ENCODE data around the gene C4B.
"Not testable (repeated sequence)": the region's sequence is repeated elsewhere in the genome, so short reads cannot be mapped to it uniquely, and the experiment has no call there.

The C4B gene

GRCh38 chr6:32010856-32011530 lies 3.6 kb upstream of the C4B start:
- not testable (repeated sequence) for H3K4me3 ChIP-seq (ENCODE audit: low read length); H3K36me3 ChIP-seq (ENCODE audit: control insufficient read depth, insufficient read depth, low read length, severe bottlenecking); H3K9ac ChIP-seq (ENCODE audit: low read length); H3K4me1 ChIP-seq (ENCODE audit: control insufficient read depth, insufficient read depth, low read length); DNase-seq (ENCODE audit: low read depth); H3K9me3 ChIP-seq (ENCODE audit: control insufficient read depth, low read length); H3K27me3 ChIP-seq (replicated peaks; ENCODE audit: control insufficient read depth, insufficient read depth, low read length)

- not testable (repeated sequence) for H3K4me3 ChIP-seq (ENCODE audit: low read length); DNase-seq (ENCODE audit: low read depth); H3K27me3 ChIP-seq (replicated peaks; ENCODE audit: control insufficient read depth, insufficient read depth, low read length); H3K4me1 ChIP-seq (ENCODE audit: control insufficient read depth, insufficient read depth, low read length); H3K9ac ChIP-seq (ENCODE audit: low read length); H3K36me3 ChIP-seq (ENCODE audit: control insufficient read depth, insufficient read depth, low read length, severe bottlenecking); H3K9me3 ChIP-seq (ENCODE audit: control insufficient read depth, low read length)
These were observed 1.5 kb upstream of the C4B start for GRCh38 chr6:32012941-32013617.

GRCh38 chr6:32013738-32014137 lies 857 bp upstream of the C4B start:
- not testable (repeated sequence) for H3K9ac ChIP-seq (ENCODE audit: low read length); H3K27me3 ChIP-seq (replicated peaks; ENCODE audit: control insufficient read depth, insufficient read depth, low read length); H3K4me3 ChIP-seq (ENCODE audit: low read length); H3K36me3 ChIP-seq (ENCODE audit: control insufficient read depth, insufficient read depth, low read length, severe bottlenecking); H3K9me3 ChIP-seq (ENCODE audit: control insufficient read depth, low read length); DNase-seq (ENCODE audit: low read depth); H3K4me1 ChIP-seq (ENCODE audit: control insufficient read depth, insufficient read depth, low read length)

GRCh38 chr6:32022100-32022499 lies 7.5 kb downstream of the C4B start:
- H3K27me3 ChIP-seq (replicated peaks; ENCODE audit: control insufficient read depth, insufficient read depth, low read length); DNase-seq (ENCODE audit: low read depth); H3K9me3 ChIP-seq (ENCODE audit: control insufficient read depth, low read length); H3K4me1 ChIP-seq (ENCODE audit: control insufficient read depth, insufficient read depth, low read length); H3K4me3 ChIP-seq (ENCODE audit: low read length); H3K36me3 ChIP-seq (ENCODE audit: control insufficient read depth, insufficient read depth, low read length, severe bottlenecking); H3K9ac ChIP-seq (ENCODE audit: low read length): not testable (repeated sequence)

GRCh38 chr6:32028631-32029030 lies 14.0 kb downstream of the C4B start:
- not testable (repeated sequence) for H3K4me3 ChIP-seq (ENCODE audit: low read length); H3K27me3 ChIP-seq (replicated peaks; ENCODE audit: control insufficient read depth, insufficient read depth, low read length); H3K9ac ChIP-seq (ENCODE audit: low read length); H3K9me3 ChIP-seq (ENCODE audit: control insufficient read depth, low read length); DNase-seq (ENCODE audit: low read depth); H3K36me3 ChIP-seq (ENCODE audit: control insufficient read depth, insufficient read depth, low read length, severe bottlenecking); H3K4me1 ChIP-seq (ENCODE audit: control insufficient read depth, insufficient read depth, low read length)

GRCh38 chr6:32029553-32029952 lies 15.0 kb downstream of the C4B start:
- not testable (repeated sequence) for H3K36me3 ChIP-seq (ENCODE audit: control insufficient read depth, insufficient read depth, low read length, severe bottlenecking); DNase-seq (ENCODE audit: low read depth); H3K4me1 ChIP-seq (ENCODE audit: control insufficient read depth, insufficient read depth, low read length); H3K9me3 ChIP-seq (ENCODE audit: control insufficient read depth, low read length); H3K4me3 ChIP-seq (ENCODE audit: low read length); H3K27me3 ChIP-seq (replicated peaks; ENCODE audit: control insufficient read depth, insufficient read depth, low read length); H3K9ac ChIP-seq (ENCODE audit: low read length)

GRCh38 chr6:32035283-32036013 lies 20.9 kb downstream of the C4B start:
- H3K9ac ChIP-seq (ENCODE audit: low read length); H3K9me3 ChIP-seq (ENCODE audit: control insufficient read depth, low read length); H3K27me3 ChIP-seq (replicated peaks; ENCODE audit: control insufficient read depth, insufficient read depth, low read length); H3K36me3 ChIP-seq (ENCODE audit: control insufficient read depth, insufficient read depth, low read length, severe bottlenecking); H3K4me3 ChIP-seq (ENCODE audit: low read length); H3K4me1 ChIP-seq (ENCODE audit: control insufficient read depth, insufficient read depth, low read length); DNase-seq (ENCODE audit: low read depth): not testable (repeated sequence)

- not testable (repeated sequence) for DNase-seq (ENCODE audit: low read depth); H3K9me3 ChIP-seq (ENCODE audit: control insufficient read depth, low read length); H3K36me3 ChIP-seq (ENCODE audit: control insufficient read depth, insufficient read depth, low read length, severe bottlenecking); H3K4me3 ChIP-seq (ENCODE audit: low read length); H3K27me3 ChIP-seq (replicated peaks; ENCODE audit: control insufficient read depth, insufficient read depth, low read length); H3K4me1 ChIP-seq (ENCODE audit: control insufficient read depth, insufficient read depth, low read length); H3K9ac ChIP-seq (ENCODE audit: low read length)
These were observed 22.5 kb downstream of the C4B start for GRCh38 chr6:32037136-32037535.

- not testable (repeated sequence) for H3K9me3 ChIP-seq (ENCODE audit: control insufficient read depth, low read length); H3K4me1 ChIP-seq (ENCODE audit: control insufficient read depth, insufficient read depth, low read length); H3K9ac ChIP-seq (ENCODE audit: low read length); H3K4me3 ChIP-seq (ENCODE audit: low read length); H3K27me3 ChIP-seq (replicated peaks; ENCODE audit: control insufficient read depth, insufficient read depth, low read length); DNase-seq (ENCODE audit: low read depth); H3K36me3 ChIP-seq (ENCODE audit: control insufficient read depth, insufficient read depth, low read length, severe bottlenecking)
These were observed 23.3 kb downstream of the C4B start, which contains the start of gene CYP21A2 for GRCh38 chr6:32037598-32038524. Gene CYP21A2 (plus strand): TSS chr6:32038415. CDS start chr6:32038423, 8 bp downstream.

GRCh38 chr6:32038878-32039277 lies 24.3 kb downstream of the C4B start:
- not testable (repeated sequence) for H3K36me3 ChIP-seq (ENCODE audit: control insufficient read depth, insufficient read depth, low read length, severe bottlenecking); DNase-seq (ENCODE audit: low read depth); H3K4me1 ChIP-seq (ENCODE audit: control insufficient read depth, insufficient read depth, low read length); H3K9me3 ChIP-seq (ENCODE audit: control insufficient read depth, low read length); H3K4me3 ChIP-seq (ENCODE audit: low read length); H3K9ac ChIP-seq (ENCODE audit: low read length); H3K27me3 ChIP-seq (replicated peaks; ENCODE audit: control insufficient read depth, insufficient read depth, low read length)
